K562 (cell line): ENCODE measurements around the gene ECSCR. TPM values are rescaled to one million over a fixed set of nuclear protein-coding genes. Genes with fewer than 3 reads are reported as not detected.
A peak's percentile ranks its signal among the peaks of the same experiment; 100 is the strongest.

ENCODE experiments used
- RBM25 ChIP-seq: fragments of 200-400 bp; formaldehyde crosslinking; IDR thresholded peaks from 2 replicates; pipeline ENCODE4 v1.6.1; 2018; ENCODE audit warnings: low read length, low read depth, moderate library complexity; ENCODE audit not compliant: severe bottlenecking
- ZNF785 ChIP-seq: fragments of 250-450 bp; sonication (Bioruptor Pico); IDR thresholded peaks from 2 replicates; pipeline ENCODE4 v1.4.0; 2020; ENCODE audit warnings: mild to moderate bottlenecking
- polyA plus RNA-seq, 8 experiments: library from polyadenylated mRNA; depleted of rRNA in 4 of 8; stranded (reverse) in 5 of 8; unstranded in 3 of 8; fragments of >200 nt; fragmentation: Nextera tagmentation in 2 of 8; fragmentation: Illumina TruSeq in 1 of 8; extraction: Ambion mirVana in 2 of 8; extraction: Trizol in 1 of 8; gene quantifications; 2 replicates each; pipeline versions ENCODE4 v1.2.1 to v1.2.3, GENCODE V29; 2011 to 2014; ENCODE audit warnings: inconsistent platforms in 1 of 8, missing spikeins in 1 of 8
- total RNA-seq, 7 experiments: library from RNA; depleted of rRNA in 6 of 7; stranded (reverse); fragments of >200 nt in 6 of 7; fragmentation: Illumina TruSeq in 2 of 7; extraction: Trizol in 2 of 7; gene quantifications; 2 replicates each; pipeline versions ENCODE4 v1.2.1 to v1.2.3, GENCODE V29; 2011 to 2021; ENCODE audit warnings: low replicate concordance in 1 of 7
- TF ChIP-seq, protein P1 (sequence below): fragments of 450-650 bp; IDR thresholded peaks from 2 replicates; pipeline ENCODE4 v1.6.1; 2016; ENCODE audit warnings: low read depth
- TF ChIP-seq, protein P2 (sequence below), 3 experiments: fragments of 200-800 bp in 1 of 3; fragments of 250-450 bp in 1 of 3; fragments of 450-650 bp in 1 of 3; sonication (Bioruptor Pico) in 1 of 3; sonication (Bioruptor generic) in 1 of 3; formaldehyde crosslinking in 1 of 3; IDR thresholded peaks; 2 replicates each; pipeline versions ENCODE4 v1.6.1 to v1.8.0; 2016 to 2022; ENCODE audit warnings: mild to moderate bottlenecking in 2 of 3, missing genetic modification characterization in 2 of 3, missing compliant biosample characterization in 1 of 3, moderate library complexity in 1 of 3

Gene ECSCR
- total and polyA plus RNA-seq, 9 of the 15 experiments (the other 6 are each of a cell fraction or from before 2014, with no cell fraction given) = 0.10 to 0.25 (median 0.13) TPM; not detected in 6

DNA sequence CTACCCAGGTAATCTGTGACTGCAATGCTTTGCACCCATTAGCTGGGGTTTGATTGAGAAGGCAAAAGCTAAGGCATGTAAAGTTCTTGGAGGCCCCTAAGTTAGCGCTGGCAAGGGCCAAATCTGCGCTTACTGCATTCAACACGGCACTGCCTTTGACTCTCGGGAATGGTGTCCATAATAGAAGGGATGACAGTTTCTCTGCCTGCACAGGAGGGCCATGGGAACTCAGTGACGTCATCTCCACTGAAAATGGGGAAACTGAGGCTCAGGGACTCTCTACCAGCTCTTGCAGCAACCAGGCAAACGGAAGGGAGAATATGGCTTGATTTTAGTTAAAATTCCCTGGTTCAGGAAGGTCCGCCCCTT lies 59.1 kb downstream of the ECSCR start (continued):
- TF ChIP-seq, protein P1, sequence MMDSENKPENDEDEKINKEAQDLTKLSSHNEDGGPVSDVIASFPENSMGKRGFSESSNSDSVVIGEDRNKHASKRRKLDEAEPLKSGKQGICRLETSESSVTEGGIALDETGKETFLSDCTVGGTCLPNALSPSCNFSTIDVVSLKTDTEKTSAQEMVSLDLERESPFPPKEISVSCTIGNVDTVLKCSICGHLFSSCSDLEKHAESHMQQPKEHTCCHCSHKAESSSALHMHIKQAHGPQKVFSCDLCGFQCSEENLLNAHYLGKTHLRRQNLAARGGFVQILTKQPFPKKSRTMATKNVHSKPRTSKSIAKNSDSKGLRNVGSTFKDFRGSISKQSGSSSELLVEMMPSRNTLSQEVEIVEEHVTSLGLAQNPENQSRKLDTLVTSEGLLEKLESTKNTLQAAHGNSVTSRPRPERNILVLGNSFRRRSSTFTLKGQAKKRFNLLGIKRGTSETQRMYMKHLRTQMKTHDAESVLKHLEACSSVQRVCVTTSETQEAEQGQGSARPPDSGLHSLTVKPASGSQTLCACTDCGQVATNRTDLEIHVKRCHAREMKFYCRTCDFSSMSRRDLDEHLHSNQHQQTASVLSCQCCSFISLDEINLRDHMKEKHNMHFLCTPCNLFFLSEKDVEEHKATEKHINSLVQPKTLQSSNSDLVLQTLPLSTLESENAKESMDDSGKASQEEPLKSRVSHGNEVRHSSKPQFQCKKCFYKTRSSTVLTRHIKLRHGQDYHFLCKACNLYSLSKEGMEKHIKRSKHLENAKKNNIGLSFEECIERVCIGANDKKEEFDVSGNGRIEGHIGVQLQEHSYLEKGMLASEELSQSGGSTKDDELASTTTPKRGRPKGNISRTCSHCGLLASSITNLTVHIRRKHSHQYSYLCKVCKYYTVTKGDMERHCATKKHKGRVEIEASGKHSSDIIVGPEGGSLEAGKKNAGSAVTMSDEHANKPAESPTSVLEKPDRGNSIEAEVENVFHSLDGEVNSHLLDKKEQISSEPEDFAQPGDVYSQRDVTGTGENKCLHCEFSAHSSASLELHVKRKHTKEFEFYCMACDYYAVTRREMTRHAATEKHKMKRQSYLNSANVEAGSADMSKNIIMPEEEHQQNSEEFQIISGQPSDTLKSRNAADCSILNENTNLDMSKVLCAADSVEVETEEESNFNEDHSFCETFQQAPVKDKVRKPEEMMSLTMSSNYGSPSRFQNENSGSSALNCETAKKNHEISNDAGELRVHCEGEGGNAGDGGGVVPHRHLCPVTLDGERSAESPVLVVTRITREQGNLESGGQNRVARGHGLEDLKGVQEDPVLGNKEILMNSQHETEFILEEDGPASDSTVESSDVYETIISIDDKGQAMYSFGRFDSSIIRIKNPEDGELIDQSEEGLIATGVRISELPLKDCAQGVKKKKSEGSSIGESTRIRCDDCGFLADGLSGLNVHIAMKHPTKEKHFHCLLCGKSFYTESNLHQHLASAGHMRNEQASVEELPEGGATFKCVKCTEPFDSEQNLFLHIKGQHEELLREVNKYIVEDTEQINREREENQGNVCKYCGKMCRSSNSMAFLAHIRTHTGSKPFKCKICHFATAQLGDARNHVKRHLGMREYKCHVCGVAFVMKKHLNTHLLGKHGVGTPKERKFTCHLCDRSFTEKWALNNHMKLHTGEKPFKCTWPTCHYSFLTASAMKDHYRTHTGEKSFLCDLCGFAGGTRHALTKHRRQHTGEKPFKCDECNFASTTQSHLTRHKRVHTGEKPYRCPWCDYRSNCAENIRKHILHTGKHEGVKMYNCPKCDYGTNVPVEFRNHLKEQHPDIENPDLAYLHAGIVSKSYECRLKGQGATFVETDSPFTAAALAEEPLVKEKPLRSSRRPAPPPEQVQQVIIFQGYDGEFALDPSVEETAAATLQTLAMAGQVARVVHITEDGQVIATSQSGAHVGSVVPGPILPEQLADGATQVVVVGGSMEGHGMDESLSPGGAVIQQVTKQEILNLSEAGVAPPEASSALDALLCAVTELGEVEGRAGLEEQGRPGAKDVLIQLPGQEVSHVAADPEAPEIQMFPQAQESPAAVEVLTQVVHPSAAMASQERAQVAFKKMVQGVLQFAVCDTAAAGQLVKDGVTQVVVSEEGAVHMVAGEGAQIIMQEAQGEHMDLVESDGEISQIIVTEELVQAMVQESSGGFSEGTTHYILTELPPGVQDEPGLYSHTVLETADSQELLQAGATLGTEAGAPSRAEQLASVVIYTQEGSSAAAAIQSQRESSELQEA = no peak
- TF ChIP-seq, protein P2, sequence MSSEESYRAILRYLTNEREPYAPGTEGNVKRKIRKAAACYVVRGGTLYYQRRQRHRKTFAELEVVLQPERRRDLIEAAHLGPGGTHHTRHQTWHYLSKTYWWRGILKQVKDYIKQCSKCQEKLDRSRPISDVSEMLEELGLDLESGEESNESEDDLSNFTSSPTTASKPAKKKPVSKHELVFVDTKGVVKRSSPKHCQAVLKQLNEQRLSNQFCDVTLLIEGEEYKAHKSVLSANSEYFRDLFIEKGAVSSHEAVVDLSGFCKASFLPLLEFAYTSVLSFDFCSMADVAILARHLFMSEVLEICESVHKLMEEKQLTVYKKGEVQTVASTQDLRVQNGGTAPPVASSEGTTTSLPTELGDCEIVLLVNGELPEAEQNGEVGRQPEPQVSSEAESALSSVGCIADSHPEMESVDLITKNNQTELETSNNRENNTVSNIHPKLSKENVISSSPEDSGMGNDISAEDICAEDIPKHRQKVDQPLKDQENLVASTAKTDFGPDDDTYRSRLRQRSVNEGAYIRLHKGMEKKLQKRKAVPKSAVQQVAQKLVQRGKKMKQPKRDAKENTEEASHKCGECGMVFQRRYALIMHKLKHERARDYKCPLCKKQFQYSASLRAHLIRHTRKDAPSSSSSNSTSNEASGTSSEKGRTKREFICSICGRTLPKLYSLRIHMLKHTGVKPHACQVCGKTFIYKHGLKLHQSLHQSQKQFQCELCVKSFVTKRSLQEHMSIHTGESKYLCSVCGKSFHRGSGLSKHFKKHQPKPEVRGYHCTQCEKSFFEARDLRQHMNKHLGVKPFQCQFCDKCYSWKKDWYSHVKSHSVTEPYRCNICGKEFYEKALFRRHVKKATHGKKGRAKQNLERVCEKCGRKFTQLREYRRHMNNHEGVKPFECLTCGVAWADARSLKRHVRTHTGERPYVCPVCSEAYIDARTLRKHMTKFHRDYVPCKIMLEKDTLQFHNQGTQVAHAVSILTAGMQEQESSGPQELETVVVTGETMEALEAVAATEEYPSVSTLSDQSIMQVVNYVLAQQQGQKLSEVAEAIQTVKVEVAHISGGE (CRISPR knock-in tag; IDR thresholded peaks at IDR 0.05) = 0 out of 6 replicates have a peak, but pooled peaks of 1 of the 3 experiments have one; percentile 11
- TF ChIP-seq RBM25 = no peak
- no peak for TF ChIP-seq ZNF785 (CRISPR knock-in tag)
